ENCODE results near the gene CDA.

Gene CDA

GRCh38 chr1:20615946-20616846 is 27.3 kb downstream of the CDA start:
- FAIRE-seq (no peak), DNase-seq (ENCODE audit: insufficient read length, low spot score) (no peak)
- TF ChIP-seq POLR2A (IDR thresholded peaks at IDR 0.05; ENCODE audit: low read depth, low read length) = no peak

DNA sequence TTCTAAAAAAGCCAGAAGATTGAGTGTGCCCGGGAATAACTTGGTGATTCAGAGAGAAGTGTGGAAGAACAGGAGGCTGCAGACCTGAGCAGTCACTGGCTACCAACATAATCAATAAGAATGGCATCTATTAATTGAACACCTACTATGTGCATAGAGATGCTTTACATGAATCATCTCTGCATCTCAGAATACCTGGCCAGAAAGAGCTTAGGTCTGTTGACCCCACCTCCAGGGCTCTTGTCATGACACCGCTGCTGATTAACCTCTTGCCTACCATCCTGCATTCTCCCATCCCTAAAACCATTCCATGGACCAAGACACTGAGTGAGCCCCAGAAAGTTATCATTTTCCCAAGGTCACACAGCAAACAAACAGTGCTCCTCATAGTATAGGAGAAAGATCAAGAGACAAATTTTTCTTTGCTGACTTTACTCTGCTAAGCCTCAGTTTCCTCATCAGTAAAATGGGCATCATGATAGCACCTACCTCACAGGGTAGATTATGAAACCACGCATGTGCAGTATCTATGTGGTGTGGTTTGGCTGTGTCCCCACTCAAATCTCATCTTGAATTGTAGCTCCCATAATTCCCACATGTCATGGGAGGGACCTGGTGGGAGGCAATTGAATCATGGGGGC is 28.1 kb downstream of the CDA start:
- no peak for FAIRE-seq
- DNase-seq (ENCODE audit: insufficient read length, low spot score) = no peak
- no peak for TF ChIP-seq POLR2A (IDR thresholded peaks at IDR 0.05; ENCODE audit: low read depth, low read length)

GRCh38 chr1:20618550-20618949 is 29.7 kb downstream of the CDA start:
- FAIRE-seq = no peak
- TF ChIP-seq POLR2A (IDR thresholded peaks at IDR 0.05; ENCODE audit: low read depth, low read length) = no peak
- DNase-seq (ENCODE audit: insufficient read length, low spot score) = no peak

DNA sequence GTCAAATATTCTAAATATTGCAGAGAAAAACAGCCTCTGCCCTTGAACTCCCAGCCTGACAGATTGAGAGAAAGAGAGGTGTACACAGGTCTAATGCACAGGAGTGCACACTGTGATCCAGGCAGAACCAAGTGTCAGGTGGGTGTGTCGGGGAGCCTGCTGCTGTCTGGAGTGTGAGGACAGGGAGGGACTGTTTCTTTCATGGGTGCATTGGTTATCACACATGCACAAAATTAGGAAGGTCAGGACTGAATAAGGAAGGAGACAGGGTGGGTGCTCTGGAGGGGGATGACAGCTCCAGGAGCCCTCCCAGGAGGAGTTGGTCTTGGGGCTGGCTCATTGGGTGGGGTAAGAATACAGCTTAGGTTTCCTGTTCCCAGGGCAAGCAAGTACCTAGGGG is 31.1 kb downstream of the CDA start:
- TF ChIP-seq POLR2A (IDR thresholded peaks at IDR 0.05; ENCODE audit: low read depth, low read length) = no peak
- no peak for DNase-seq (ENCODE audit: insufficient read length, low spot score)
- no peak for FAIRE-seq

DNA sequence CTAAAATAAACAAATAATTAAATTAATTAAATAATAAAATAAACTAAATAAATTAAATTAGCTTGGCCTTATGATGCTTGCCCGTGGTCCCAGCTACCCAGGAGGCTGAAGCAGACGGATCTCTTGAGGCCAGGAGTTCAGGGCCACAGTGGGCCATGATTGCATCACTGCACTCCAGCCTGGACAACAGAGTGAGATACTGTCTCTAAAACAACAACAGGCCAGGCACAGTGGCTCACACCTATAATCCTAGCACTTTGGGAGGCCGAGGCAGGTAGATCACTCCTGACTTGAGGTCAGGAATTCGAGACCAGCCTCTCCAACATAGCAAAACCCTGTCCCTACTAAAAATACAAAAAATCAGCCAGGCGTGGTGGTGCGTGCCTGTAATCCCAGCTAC is 32.1 kb downstream of the CDA start:
- no peak for TF ChIP-seq POLR2A (IDR thresholded peaks at IDR 0.05; ENCODE audit: low read depth, low read length)
- no peak for DNase-seq (ENCODE audit: insufficient read length, low spot score)
- no peak for FAIRE-seq

GRCh38 chr1:20624709-20625108 is 35.8 kb downstream of the CDA start:
- no peak for FAIRE-seq
- no peak for DNase-seq (ENCODE audit: insufficient read length, low spot score)
- no peak for TF ChIP-seq POLR2A (IDR thresholded peaks at IDR 0.05; ENCODE audit: low read depth, low read length)

DNA sequence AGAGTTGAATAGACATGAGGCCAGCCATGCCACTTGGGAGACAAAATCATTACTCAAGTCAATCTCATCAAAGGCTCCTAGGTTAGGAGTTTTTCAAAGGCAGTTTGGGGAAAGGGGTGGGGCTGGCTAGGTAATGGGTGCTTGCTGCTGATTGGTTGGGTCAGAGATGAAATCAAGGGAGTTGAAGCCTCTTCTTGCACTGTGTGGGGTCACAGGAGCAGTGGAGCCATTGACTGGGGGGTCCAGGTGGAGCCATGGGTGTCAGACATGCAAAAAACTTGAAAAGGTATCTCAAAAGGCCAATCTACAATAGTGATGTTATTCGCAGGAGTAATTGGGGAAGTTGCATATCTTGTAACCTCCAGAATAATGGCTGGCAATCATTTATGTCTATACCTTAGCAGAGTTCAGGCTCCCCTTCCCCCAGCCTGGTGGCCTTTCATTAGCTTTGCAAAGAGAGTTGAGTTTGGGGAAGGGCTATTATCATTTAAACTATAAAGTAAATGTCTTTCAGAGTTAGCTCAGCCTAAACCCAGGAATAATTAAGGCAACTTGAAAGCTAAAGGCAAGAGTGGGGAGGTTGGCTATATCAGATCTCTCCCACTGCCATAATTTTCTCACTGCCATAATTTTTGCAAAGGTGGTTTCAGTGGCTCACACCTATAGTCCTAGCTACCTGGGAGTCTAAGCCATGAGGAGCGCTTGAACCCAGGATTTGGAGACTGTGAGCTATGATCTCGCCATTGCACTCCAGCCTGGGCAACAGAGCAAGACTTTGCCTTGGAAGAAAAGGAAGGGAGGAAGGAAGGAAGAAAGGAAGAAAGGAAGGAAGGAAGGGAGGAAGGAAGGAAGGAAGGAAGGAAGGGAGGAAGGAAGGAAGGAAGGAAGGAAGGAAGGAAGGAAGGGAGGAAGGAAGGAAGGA is 36.5 kb downstream of the CDA start:
- FAIRE-seq = no peak
- DNase-seq (ENCODE audit: insufficient read length, low spot score) = no peak
- TF ChIP-seq POLR2A (IDR thresholded peaks at IDR 0.05; ENCODE audit: low read depth, low read length) = no peak

- no peak for FAIRE-seq
- DNase-seq (ENCODE audit: insufficient read length, low spot score) = no peak
- TF ChIP-seq POLR2A (IDR thresholded peaks at IDR 0.05; ENCODE audit: low read depth, low read length) = no peak
These were observed 37.2 kb downstream of the CDA start for GRCh38 chr1:20626098-20626427.

DNA sequence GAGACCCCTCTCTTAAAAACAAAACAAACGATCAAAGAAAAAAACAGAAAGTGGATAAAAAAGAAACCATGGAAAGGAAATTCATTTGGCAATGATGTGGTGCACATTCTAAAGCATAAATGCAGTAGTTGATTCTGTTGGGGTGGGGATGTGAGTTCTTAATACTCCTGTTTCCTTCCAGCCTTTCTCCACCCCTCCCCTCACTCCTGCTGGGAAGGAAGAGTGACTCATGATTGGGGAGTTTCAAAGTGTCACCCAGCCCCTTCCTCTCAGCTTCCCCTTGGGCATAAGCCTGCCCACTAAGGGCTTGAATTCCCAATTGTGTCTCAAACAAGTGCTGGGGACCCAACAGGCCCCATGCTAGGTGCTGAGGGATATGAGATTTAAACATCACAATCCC is 37.6 kb downstream of the CDA start:
- DNase-seq (ENCODE audit: insufficient read length, low spot score) = no peak

DNA sequence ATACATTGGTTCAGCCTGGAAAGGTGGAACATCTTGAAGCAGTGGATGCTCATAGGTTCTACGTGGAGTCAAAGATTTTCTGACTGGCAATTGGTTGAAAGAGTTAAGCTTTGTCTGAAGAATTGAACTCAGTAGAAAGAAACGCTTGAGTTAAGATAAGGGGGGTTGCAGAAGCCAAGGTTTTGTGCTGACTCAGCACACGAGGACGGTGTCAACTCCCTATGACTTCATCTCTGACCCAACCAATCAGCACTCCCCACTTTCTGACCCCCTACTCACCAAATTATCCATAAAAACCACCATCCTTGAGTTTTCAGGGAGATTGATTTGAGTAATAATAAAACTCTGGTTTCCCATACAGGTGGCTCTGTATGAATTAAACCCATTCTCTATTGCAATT is 41.8 kb downstream of the CDA start:
- FAIRE-seq (no peak), DNase-seq (ENCODE audit: insufficient read length, low spot score) (no peak)
- TF ChIP-seq POLR2A (IDR thresholded peaks at IDR 0.05; ENCODE audit: low read depth, low read length) = no peak

More for the DNA sequence above, 37.6 kb downstream of the CDA start:
- no peak for TF ChIP-seq POLR2A (IDR thresholded peaks at IDR 0.05; ENCODE audit: low read depth, low read length)
- FAIRE-seq = no peak

- DNase-seq (ENCODE audit: insufficient read length, low spot score) = no peak
- no peak for FAIRE-seq
- no peak for TF ChIP-seq POLR2A (IDR thresholded peaks at IDR 0.05; ENCODE audit: low read depth, low read length)
These were observed 43.5 kb downstream of the CDA start for GRCh38 chr1:20632386-20632785.

- FAIRE-seq (no peak), DNase-seq (ENCODE audit: insufficient read length, low spot score) (peak; percentile 54)
- TF ChIP-seq POLR2A (IDR thresholded peaks at IDR 0.05; ENCODE audit: low read depth, low read length) = peak; percentile 41; the same call in 1 of the 2 replicates
These were observed 44.5 kb downstream of the CDA start, which contains the start of gene PINK1 for GRCh38 chr1:20633190-20634064. Gene PINK1, plus strand, starts transcription at chr1:20633458. Its CDS starts 91 bp downstream, at chr1:20633549.

DNA sequence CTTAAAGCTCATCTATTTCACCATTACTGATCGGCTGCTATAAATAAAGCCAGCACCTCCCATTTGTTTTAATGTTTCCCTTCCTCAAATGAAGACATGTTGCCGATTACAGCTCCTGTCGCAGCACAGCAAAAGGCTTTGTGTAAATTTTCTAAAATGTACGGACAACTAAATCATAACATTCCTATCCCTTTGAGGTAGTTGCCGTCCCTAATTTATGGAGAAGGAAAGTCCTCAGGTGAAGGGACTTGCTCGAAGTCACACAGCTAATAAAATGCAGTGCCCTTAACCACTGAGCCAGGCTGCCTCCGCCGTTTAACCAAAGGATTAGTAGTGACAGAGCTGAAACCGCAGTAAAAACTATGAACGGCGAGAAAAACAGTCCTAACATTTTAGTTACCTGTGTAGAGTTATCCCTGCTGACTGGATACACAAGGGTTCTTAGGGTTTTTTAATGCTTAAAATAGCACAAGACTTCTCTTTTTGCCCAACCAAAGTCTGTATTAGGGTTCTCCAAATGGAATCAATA is 45.2 kb downstream of the CDA start:
- FAIRE-seq (no peak), DNase-seq (ENCODE audit: insufficient read length, low spot score) (no peak)
- no peak for TF ChIP-seq POLR2A (IDR thresholded peaks at IDR 0.05; ENCODE audit: low read depth, low read length)

All from H54 (cell line).